WERI-Rb-1 (cell line): ENCODE data around the gene CAVIN2.

Experiments used
- DNase-seq: peaks from one replicate; pipeline ENCODE4 v3.0.0-alpha.2; 2020
- H3K27ac ChIP-seq: fragments of 250-450 bp; sonication (Bioruptor Pico); 2 replicates; pipeline ENCODE4 v1.5.1; 2020; ENCODE audit warnings: mild to moderate bottlenecking, moderate library complexity
- H3K27me3 ChIP-seq: fragments of 250-450 bp; sonication (Bioruptor Pico); 2 replicates; pipeline ENCODE4 v1.5.1; 2021; ENCODE audit warnings: mild to moderate bottlenecking, low read depth, moderate library complexity; ENCODE audit not compliant: insufficient read depth, severe bottlenecking
- H3K36me3 ChIP-seq: fragments of 250-450 bp; sonication (Bioruptor Pico); 2 replicates; pipeline ENCODE4 v1.5.1; 2020; ENCODE audit warnings: mild to moderate bottlenecking, moderate library complexity
- H3K4me3 ChIP-seq: 2 replicates; pipeline ENCODE4 v1.5.1; 2011; ENCODE audit warnings: low read depth, mild to moderate bottlenecking, control low read depth, low read length
- H3K9me3 ChIP-seq: fragments of 250-450 bp; sonication (Bioruptor Pico); 2 replicates; pipeline ENCODE4 v1.5.1; 2021; ENCODE audit warnings: mild to moderate bottlenecking, moderate library complexity; ENCODE audit not compliant: severe bottlenecking
- CTCF ChIP-seq: IDR thresholded peaks from 2 replicates; pipeline ENCODE4 v1.5.1; 2011; ENCODE audit warnings: low read depth, mild to moderate bottlenecking, control low read depth, inconsistent platforms, low read length

Gene CAVIN2

GRCh38 chr2:191857886-191858285 is 11.0 kb upstream of the CAVIN2 start:
- DNase-seq, result no peak
- Histone ChIP-seq H3K27ac (no peak overlapping the region), H3K9me3 (no peaks in the 10 kb centered on the region), H3K36me3 (no peaks in the 10 kb centered on the region), H3K4me3 (no peak overlapping the region), H3K27me3 (no peaks in the 10 kb centered on the region)
- TF ChIP-seq CTCF, result no peak

GRCh38 chr2:191857259-191857805 is 10.4 kb upstream of the CAVIN2 start:
- TF ChIP-seq CTCF, result no peak
- Histone ChIP-seq H3K36me3 (no peaks in the 10 kb centered on the region), H3K27me3 (no peaks in the 10 kb centered on the region), H3K27ac (no peak overlapping the region), H3K9me3 (no peaks in the 10 kb centered on the region), H3K4me3 (no peak overlapping the region)
- DNase-seq, result no peak

GRCh38 chr2:191856111-191856876 is 9.4 kb upstream of the CAVIN2 start:
- no peak for TF ChIP-seq CTCF
- no peak for DNase-seq
- Histone ChIP-seq H3K27ac (no peak overlapping the region), H3K9me3 (no peaks in the 10 kb centered on the region), H3K27me3 (no peaks in the 10 kb centered on the region), H3K36me3 (no peaks in the 10 kb centered on the region), H3K4me3 (no peak overlapping the region)

GRCh38 chr2:191855382-191855781 is 8.5 kb upstream of the CAVIN2 start:
- H3K4me3 ChIP-seq, result no peak overlapping the region
- no peak for TF ChIP-seq CTCF
- H3K9me3 ChIP-seq, result no peaks in the 10 kb centered on the region
- H3K27me3 ChIP-seq, result no peaks in the 10 kb centered on the region
- DNase-seq, result no peak
- no peaks in the 10 kb centered on the region for H3K36me3 ChIP-seq
- no peak overlapping the region for H3K27ac ChIP-seq

- no peaks in the 10 kb centered on the region for H3K27me3 ChIP-seq
- no peaks in the 10 kb centered on the region for H3K9me3 ChIP-seq
- no peak overlapping the region for H3K4me3 ChIP-seq
- no peak for DNase-seq
- H3K36me3 ChIP-seq, result no peaks in the 10 kb centered on the region
- TF ChIP-seq CTCF, result no peak
- H3K27ac ChIP-seq, result no peak overlapping the region
Observed at GRCh38 chr2:191854382-191855372, 7.8 kb upstream of the CAVIN2 start.
